PC-9 (cell line): ENCODE data around the gene MYADM.

ENCODE experiments used
- EZH2 ChIP-seq: fragments of 200-600 bp; sonication (generic); IDR thresholded peaks from 2 replicates; pipeline ENCODE4 v1.8.0; 2017; ENCODE audit warnings: antibody characterized with exemption, low read depth
- TF ChIP-seq, protein P1 (sequence below): fragments of 200-600 bp; sonication (generic); conservative IDR thresholded peaks from 2 replicates; pipeline ENCODE4 v1.6.1; 2017; ENCODE audit warnings: mixed run types, antibody characterized with exemption, mild to moderate bottlenecking, moderate library complexity

DNA sequence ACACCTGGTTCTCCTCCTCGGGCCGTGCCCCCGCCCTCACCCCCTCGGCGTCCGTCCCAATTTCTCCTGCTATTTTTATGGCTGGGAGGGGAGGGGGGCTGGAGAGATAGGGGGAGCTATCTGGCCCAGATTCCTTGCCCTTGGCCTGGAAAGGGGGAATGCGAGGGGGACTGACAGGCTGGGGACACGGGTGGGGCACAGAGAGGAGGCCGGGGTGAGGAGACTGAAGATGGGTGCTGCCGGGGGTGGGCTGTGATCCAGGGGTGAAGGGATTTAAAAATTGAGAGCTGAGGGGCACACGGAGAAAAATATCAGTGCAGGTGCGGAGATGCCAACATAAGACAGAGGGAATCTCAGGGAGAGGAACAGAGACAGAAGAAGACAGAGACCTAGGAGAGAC is 16.6 kb downstream of the MYADM start:
- no peak for TF ChIP-seq EZH2
- TF ChIP-seq, protein P1, sequence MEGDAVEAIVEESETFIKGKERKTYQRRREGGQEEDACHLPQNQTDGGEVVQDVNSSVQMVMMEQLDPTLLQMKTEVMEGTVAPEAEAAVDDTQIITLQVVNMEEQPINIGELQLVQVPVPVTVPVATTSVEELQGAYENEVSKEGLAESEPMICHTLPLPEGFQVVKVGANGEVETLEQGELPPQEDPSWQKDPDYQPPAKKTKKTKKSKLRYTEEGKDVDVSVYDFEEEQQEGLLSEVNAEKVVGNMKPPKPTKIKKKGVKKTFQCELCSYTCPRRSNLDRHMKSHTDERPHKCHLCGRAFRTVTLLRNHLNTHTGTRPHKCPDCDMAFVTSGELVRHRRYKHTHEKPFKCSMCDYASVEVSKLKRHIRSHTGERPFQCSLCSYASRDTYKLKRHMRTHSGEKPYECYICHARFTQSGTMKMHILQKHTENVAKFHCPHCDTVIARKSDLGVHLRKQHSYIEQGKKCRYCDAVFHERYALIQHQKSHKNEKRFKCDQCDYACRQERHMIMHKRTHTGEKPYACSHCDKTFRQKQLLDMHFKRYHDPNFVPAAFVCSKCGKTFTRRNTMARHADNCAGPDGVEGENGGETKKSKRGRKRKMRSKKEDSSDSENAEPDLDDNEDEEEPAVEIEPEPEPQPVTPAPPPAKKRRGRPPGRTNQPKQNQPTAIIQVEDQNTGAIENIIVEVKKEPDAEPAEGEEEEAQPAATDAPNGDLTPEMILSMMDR: no peak
